K562 (cell line): ENCODE results near the gene AP3B2. TPM values are rescaled to one million over a fixed set of nuclear protein-coding genes. Genes with fewer than 3 reads are reported as not detected.

Source experiments
- AFF1 ChIP-seq, 2 experiments: fragments of 450-650 bp; IDR thresholded peaks; 2 replicates each; pipeline ENCODE4 v1.6.1; 2018; ENCODE audit warnings: mild to moderate bottlenecking in 2 of 2, low read depth in 1 of 2; ENCODE audit not compliant: partially characterized antibody in 2 of 2
- BHLHE40 ChIP-seq: IDR thresholded peaks from 2 replicates; pipeline ENCODE4 v1.6.1; 2011; ENCODE audit warnings: low read length, improper control_type of control experiment
- FIP1L1 ChIP-seq: fragments of 200-400 bp; formaldehyde crosslinking; IDR thresholded peaks from 2 replicates; pipeline ENCODE4 v1.6.1; 2018; ENCODE audit warnings: mild to moderate bottlenecking, low read depth, low read length; ENCODE audit not compliant: poor library complexity, severe bottlenecking
- FOXP1 ChIP-seq: sonication (generic); formaldehyde crosslinking; IDR thresholded peaks from 2 replicates; pipeline ENCODE4 v1.8.0; 2022; ENCODE audit warnings: mild to moderate bottlenecking, missing genetic modification reagents
- HDAC1 ChIP-seq, 2 experiments: fragments of 450-650 bp; IDR thresholded peaks; 2 replicates each; pipeline ENCODE4 v1.6.1; 2016 to 2017; ENCODE audit warnings: inconsistent platforms in 1 of 2, mild to moderate bottlenecking in 1 of 2, moderate library complexity in 1 of 2
- HNRNPK ChIP-seq: fragments of 200-400 bp; formaldehyde crosslinking; IDR thresholded peaks from one replicate; pipeline ENCODE4 v1.6.1; 2018; ENCODE audit warnings: mild to moderate bottlenecking, low read depth, low read length; ENCODE audit not compliant: poor library complexity, severe bottlenecking
- MLX ChIP-seq, 2 experiments: fragments of 450-650 bp in 1 of 2; sonication (generic) in 1 of 2; formaldehyde crosslinking; conservative IDR thresholded peaks; 2 replicates each; pipeline versions ENCODE4 v1.4.0 to v1.8.1; 2020 to 2022; ENCODE audit warnings: mild to moderate bottlenecking in 1 of 2, missing genetic modification reagents in 1 of 2
- MXI1 ChIP-seq: IDR thresholded peaks from 2 replicates; pipeline ENCODE4 v1.6.1; 2011; ENCODE audit warnings: low read depth, mild to moderate bottlenecking, improper control_type of control experiment, low read length
- MYNN ChIP-seq, 2 experiments: sonication (generic); formaldehyde crosslinking in 1 of 2; IDR thresholded peaks; 2 replicates each; pipeline versions ENCODE4 v1.5.0 to v1.6.1; 2016 to 2020; ENCODE audit warnings: antibody characterized with exemption in 1 of 2, missing genetic modification reagents in 1 of 2
- NR2C1 ChIP-seq, 2 experiments: fragments of 450-650 bp; IDR thresholded peaks; 2 replicates each; pipeline ENCODE4 v1.6.1; 2017; ENCODE audit warnings: mild to moderate bottlenecking in 2 of 2, antibody characterized with exemption in 1 of 2, inconsistent platforms in 1 of 2, missing compliant biosample characterization in 1 of 2, missing genetic modification characterization in 1 of 2
- POLR2G ChIP-seq: fragments of 200-400 bp; formaldehyde crosslinking; IDR thresholded peaks from 2 replicates; pipeline ENCODE4 v1.6.1; 2017; ENCODE audit warnings: low read depth, mild to moderate bottlenecking, antibody characterized with exemption, low read length, moderate library complexity
- RFX1 ChIP-seq: fragments of 450-650 bp; IDR thresholded peaks from 2 replicates; pipeline ENCODE4 v1.6.1; 2016; ENCODE audit warnings: mild to moderate bottlenecking, moderate library complexity
- SIN3A ChIP-seq, 2 experiments: fragments of 150-350 bp in 1 of 2; IDR thresholded peaks; 2 replicates each; pipeline ENCODE4 v1.6.1; 2011 to 2016; ENCODE audit warnings: borderline replicate concordance in 2 of 2, low read depth in 2 of 2, low read length in 2 of 2, mild to moderate bottlenecking in 2 of 2, moderate library complexity in 2 of 2; ENCODE audit not compliant: control insufficient read depth in 1 of 2
- ZBTB33 ChIP-seq: sonication (generic); formaldehyde crosslinking; IDR thresholded peaks from 2 replicates; pipeline ENCODE4 v1.8.1; 2023; ENCODE audit warnings: mild to moderate bottlenecking, missing genetic modification reagents
- polyA plus RNA-seq, 8 experiments: library from polyadenylated mRNA; depleted of rRNA in 4 of 8; stranded (reverse) in 5 of 8; unstranded in 3 of 8; fragments of >200 nt; fragmentation: Nextera tagmentation in 2 of 8; fragmentation: Illumina TruSeq in 1 of 8; extraction: Ambion mirVana in 2 of 8; extraction: Trizol in 1 of 8; gene quantifications; 2 replicates each; pipeline versions ENCODE4 v1.2.1 to v1.2.3, GENCODE V29; 2011 to 2014; ENCODE audit warnings: inconsistent platforms in 1 of 8, missing spikeins in 1 of 8
- total RNA-seq, 7 experiments: library from RNA; depleted of rRNA in 6 of 7; stranded (reverse); fragments of >200 nt in 6 of 7; fragmentation: Illumina TruSeq in 2 of 7; extraction: Trizol in 2 of 7; gene quantifications; 2 replicates each; pipeline versions ENCODE4 v1.2.1 to v1.2.3, GENCODE V29; 2011 to 2021; ENCODE audit warnings: low replicate concordance in 1 of 7
- TF ChIP-seq, protein P1 (sequence below), 2 experiments: IDR thresholded peaks; 2 replicates each; pipeline ENCODE4 v1.6.1; 2011; ENCODE audit warnings: borderline replicate concordance in 1 of 2, control low read depth in 1 of 2, low read depth in 1 of 2, low read length in 1 of 2, mild to moderate bottlenecking in 1 of 2, mixed read lengths in 1 of 2, moderate library complexity in 1 of 2; ENCODE audit not compliant: insufficient read depth in 1 of 2, insufficient read length in 1 of 2, poor library complexity in 1 of 2, severe bottlenecking in 1 of 2; ENCODE audit errors: extremely low read depth in 1 of 2

Gene AP3B2
- total and polyA plus RNA-seq, 9 of the 15 experiments (the other 6 are each of a cell fraction or from before 2014, with no cell fraction given): 0.03 to 0.15 (median 0.10) TPM; not detected in 2

DNA sequence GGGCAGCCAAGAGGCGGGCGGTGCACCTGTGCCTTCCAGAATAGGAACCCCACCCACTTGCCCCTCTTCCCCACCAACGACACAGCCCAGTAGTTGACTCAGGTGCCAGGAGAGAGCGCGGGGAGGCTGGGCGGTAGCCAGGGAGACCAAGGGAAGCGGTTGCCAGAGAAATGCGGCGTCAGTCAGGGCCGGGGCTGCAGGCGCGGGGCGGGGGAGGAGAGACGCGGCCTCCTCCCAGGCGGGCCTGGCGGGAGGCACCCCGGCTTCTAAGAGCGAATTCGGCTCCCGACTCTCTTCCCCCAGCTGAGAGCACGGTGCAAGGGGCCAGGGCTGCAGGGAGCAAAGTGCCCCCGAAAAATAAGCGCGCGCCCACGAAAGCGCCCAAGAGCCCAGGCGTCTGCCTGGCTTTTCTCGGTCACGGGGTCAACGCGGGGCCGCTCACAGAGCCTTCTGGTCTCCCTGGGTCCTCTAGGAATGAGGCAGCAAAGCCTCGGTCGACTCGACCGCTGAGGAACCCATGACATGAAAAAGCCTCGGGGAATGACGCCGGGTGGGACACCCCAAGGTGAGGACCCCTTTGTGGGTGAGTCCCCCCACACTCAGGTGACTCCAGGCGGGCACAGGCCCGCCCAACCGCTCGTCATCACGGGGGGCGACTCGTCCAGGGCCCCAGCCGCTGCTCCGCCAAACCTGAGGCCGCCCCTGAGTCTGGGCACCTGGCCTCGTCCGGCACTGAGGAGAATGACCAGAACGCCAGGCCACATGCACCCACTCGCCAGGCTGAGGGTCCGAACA, 63.2 kb downstream of the AP3B2 start (continued):
- TF ChIP-seq FIP1L1 (peak; percentile 56), MXI1 (no peak), AFF1 (IDR thresholded peaks at IDR 0.05; ENCODE audit: low read depth in 1 of 2, partially characterized antibody in 2 of 2) (no peak), HNRNPK (no peak), NR2C1 (IDR thresholded peaks at IDR 0.05) (no peak), NR2C1 (tag; IDR thresholded peaks at IDR 0.05) (peak; percentile 53), MLX (CRISPR knock-in tag; conservative IDR thresholded peaks at IDR 0.05) (no peak), POLR2G (peak; percentile 11; the same call in 1 of the 2 replicates), RFX1 (peak; percentile 90), HDAC1 (IDR thresholded peaks at IDR 0.05) (peak in 1 of 2 experiments; percentile 54; a peak in 1 of 4 replicates), BHLHE40 (peak; percentile 7; the same call in 1 of the 2 replicates), MYNN (IDR thresholded peaks at IDR 0.05) (peak; percentile 41; the same call in 1 of the 2 replicates), MYNN (CRISPR knock-in tag; IDR thresholded peaks at IDR 0.05) (no peak), FOXP1 (CRISPR knock-in tag) (0 out of 2 replicates have a peak, but pooled peaks have one; percentile 2), SIN3A (IDR thresholded peaks at IDR 0.05; ENCODE audit: borderline replicate concordance in 2 of 2, control insufficient read depth in 1 of 2, low read depth in 2 of 2, low read length in 2 of 2) (peak in 1 of 2 experiments; percentile 91; a peak in 2 of 4 replicates), ZBTB33 (CRISPR knock-in tag) (0 out of 2 replicates have a peak, but pooled peaks have one; percentile 42)
- TF ChIP-seq, protein P1, sequence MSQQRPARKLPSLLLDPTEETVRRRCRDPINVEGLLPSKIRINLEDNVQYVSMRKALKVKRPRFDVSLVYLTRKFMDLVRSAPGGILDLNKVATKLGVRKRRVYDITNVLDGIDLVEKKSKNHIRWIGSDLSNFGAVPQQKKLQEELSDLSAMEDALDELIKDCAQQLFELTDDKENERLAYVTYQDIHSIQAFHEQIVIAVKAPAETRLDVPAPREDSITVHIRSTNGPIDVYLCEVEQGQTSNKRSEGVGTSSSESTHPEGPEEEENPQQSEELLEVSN (IDR thresholded peaks at IDR 0.05; ENCODE audit: borderline replicate concordance in 1 of 2, extremely low read depth in 1 of 2, insufficient read depth in 1 of 2, insufficient read length in 1 of 2, low read depth in 1 of 2, low read length in 1 of 2, poor library complexity in 1 of 2, severe bottlenecking in 1 of 2): peak in 1 of 2 experiments; percentile 78
